Measurements from ENCODE around the gene CCP110.
"Not testable (repeated sequence)": the region's sequence is repeated elsewhere in the genome, so short reads cannot be mapped to it uniquely, and the experiment has no call there.

Gene CCP110

DNA sequence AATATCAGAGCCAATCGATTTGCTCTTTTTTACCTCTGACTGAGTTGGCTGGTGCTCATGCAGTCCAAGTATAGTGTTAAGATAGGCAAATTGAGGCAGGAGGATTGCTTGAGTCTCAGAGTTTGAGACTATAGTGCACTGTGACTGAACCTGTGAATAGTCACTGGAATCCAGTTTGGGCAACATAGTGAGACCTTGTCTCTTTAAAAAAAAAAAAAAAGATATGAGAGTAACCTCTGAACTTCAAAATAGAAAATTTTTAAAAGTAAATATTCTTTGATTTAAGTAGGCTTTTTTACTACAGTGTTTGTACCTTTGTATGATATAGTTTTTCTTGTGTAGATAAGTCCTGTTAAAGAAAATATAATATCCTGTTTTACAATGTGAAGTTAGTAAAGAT lies 3.4 kb downstream of the CCP110 start:
- TF ChIP-seq CTCF (IDR thresholded peaks at IDR 0.05; ENCODE audit: low read depth, low read length) = no peak
- H3K4me3 ChIP-seq (ENCODE audit: low read depth, low read length) = no peak overlapping the region

DNA sequence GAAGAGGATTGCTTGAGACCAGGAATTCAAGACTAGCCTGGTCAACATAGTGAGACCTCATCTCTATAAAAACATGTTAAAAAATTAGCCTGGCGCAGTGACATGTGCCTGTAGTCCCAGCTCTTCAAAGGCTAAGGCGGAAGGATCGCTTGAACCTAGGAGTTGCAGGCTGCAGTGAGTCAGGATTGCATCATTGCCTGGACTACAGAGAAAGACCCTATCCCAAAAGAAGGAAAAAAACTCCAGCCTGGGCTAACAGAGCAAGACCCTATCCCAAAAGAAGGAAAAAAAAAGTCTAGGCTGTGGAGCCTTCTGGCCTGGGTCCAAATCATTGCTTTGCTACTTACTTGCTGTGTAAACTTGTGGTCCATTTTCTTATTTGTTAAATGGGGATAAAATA lies 4.9 kb downstream of the CCP110 start:
- H3K4me3 ChIP-seq (ENCODE audit: low read depth, low read length) = no peak overlapping the region
- TF ChIP-seq CTCF (IDR thresholded peaks at IDR 0.05; ENCODE audit: low read depth, low read length) = no peak

GRCh38 chr16:19532601-19533000 lies 8.9 kb downstream of the CCP110 start:
- H3K4me3 ChIP-seq (ENCODE audit: low read depth, low read length) = no peak overlapping the region
- TF ChIP-seq CTCF (IDR thresholded peaks at IDR 0.05; ENCODE audit: low read depth, low read length) = no peak

DNA sequence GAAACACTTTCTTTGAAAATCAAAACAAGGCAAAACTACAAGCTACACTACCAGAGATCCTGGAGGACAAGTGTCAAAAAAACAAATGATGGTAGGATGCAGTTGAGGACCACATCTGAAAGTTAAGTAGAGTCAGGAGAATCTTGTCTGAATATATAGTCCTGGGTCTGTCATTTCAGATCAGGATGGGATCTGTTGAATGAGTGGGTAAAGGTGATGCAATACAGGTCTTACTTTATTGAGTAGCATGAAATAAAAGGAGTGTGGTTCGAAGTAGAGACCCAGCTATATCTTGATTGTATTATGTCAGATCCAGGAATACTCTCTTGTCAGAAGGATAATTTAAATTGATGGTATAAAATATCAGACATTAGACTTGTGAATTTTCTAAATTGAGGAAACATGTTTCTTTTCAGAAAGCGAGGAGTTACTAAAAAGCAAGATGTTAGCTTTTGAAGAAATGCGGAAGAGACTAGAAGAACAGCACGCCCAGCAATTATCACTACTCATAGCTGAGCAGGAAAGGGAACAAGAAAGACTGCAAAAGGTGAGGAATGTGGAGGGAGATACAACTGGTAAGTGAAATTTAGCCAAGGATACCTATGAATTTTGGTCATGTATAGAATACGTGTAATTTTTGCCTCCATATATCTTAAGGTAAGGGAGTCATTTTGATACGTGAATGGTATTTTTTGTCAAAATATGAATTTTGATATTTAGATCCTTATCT lies 16.7 kb downstream of the CCP110 start:
- H3K4me3 ChIP-seq (ENCODE audit: low read depth, low read length) = no peak overlapping the region
- TF ChIP-seq CTCF (IDR thresholded peaks at IDR 0.05; ENCODE audit: low read depth, low read length) = no peak

- no peak for TF ChIP-seq CTCF (IDR thresholded peaks at IDR 0.05; ENCODE audit: low read depth, low read length)
- no peak overlapping the region for H3K4me3 ChIP-seq (ENCODE audit: low read depth, low read length)
These were observed 18.5 kb downstream of the CCP110 start for GRCh38 chr16:19542138-19542821.

DNA sequence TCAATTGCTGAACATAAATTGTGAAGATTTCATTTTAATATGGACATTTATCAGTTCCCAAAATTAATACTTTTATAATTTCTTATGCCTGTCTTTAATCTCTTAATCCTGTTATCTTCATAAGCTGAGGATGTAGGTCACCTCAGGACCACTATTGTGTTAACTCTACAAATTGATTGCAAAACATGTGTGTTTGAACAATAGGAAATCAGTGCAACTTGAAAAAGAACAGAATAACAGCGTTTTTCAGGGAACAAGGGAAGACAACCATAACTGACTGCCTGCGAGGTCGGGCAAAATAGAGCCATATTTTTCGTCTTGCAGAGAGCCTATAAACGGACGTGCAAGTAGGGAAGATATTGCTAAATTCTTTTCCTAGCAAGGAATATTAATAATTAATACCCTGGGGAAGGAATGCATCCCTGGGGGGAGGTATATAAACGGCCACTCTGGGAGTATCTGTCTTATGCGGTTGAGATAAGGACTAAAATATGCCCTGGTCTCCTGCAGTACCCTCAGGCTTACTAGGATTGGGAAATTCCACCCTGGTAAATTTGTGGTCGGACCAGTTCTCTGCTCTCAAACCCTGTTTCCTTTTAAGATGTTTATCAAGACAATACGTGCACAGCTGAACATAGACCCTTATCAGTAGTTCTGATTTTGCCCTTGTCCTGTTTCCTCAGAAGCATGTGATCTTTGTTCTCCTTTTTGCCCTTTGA lies 19.7 kb downstream of the CCP110 start:
- H3K4me3 ChIP-seq (ENCODE audit: low read depth, low read length) = not testable (repeated sequence)

DNA sequence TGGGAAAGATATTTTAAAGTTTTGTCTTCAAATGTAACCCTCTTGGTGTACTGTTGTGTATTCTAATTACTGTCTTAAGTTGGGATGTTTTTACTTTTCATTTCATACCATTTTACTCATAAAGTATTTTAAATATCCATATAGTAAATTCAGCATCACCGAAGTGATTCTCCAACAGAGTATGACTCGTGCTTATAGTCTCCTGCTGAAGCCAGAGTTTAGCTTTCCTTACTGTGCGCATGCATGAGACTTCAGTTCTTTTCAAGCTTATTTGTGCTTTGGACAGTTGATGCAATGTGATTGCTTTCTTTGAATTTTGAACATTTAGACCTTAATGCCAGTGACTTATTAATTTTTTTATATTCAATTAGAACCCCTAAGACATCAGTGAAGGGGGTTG lies 24.4 kb downstream of the CCP110 start:
- no peak for TF ChIP-seq CTCF (IDR thresholded peaks at IDR 0.05; ENCODE audit: low read depth, low read length)
- no peak overlapping the region for H3K4me3 ChIP-seq (ENCODE audit: low read depth, low read length)
